Skin epidermis (tissue), 12 donors: ENCODE results near the gene MAPKAPK2.
"Not testable (repeated sequence)": the region's sequence is repeated elsewhere in the genome, so short reads cannot be mapped to it uniquely, and the experiment has no call there.

Experiments
- H3K27ac ChIP-seq, 21 experiments: fragments of 200-600 bp; sonication (generic) in 11 of 21; one replicate each; pipeline ENCODE4 v1.5.0; 2020; ENCODE audit warnings: mild to moderate bottlenecking in 3 of 21, inconsistent platforms in 2 of 21, moderate library complexity in 2 of 21
- H3K4me3 ChIP-seq, 7 experiments: fragments of 200-600 bp; sonication (generic) in 2 of 7; one replicate each; pipeline ENCODE4 v1.5.0; 2020; ENCODE audit warnings: inconsistent platforms in 2 of 7, mild to moderate bottlenecking in 2 of 7, moderate library complexity in 1 of 7

The MAPKAPK2 gene

DNA sequence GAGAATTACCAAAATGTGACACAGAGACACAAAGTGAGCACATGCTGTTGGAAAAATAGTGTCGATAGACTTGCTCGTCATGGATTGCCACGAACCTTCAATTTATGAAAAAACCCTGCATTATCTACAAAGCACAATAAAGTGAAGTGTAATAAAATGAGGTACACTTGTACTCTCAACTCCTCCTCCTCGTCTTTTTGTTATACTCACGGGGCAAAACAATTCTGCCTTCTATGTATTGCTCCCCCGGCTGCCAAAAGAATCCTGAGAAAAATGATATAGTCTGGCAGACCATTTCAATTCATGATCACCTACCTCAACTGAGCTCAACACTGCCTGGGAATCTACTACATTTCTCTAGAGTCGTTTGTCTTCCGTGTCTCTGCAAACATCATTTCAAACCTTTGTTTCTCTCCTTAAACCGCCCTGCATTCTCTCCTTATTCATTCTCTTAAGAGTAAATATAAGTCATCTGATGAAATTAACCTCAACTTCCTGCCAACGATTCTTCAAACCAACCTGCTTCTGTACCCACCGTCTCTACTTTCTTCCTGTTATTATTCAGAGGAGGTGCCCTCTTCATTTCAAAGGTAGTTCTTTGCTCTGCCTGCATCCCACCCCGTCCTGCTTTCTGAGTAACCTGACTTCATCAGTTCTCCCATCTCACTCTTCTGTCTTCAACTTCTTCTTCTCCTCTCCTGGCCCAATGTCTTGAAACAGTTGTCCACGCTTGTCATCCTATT is 73.0 kb downstream of the MAPKAPK2 start:
- peak overlapping the region in 8 of 21 experiments; percentile 3 to 82 (median 60) for H3K27ac ChIP-seq
- no peak overlapping the region for H3K4me3 ChIP-seq

DNA sequence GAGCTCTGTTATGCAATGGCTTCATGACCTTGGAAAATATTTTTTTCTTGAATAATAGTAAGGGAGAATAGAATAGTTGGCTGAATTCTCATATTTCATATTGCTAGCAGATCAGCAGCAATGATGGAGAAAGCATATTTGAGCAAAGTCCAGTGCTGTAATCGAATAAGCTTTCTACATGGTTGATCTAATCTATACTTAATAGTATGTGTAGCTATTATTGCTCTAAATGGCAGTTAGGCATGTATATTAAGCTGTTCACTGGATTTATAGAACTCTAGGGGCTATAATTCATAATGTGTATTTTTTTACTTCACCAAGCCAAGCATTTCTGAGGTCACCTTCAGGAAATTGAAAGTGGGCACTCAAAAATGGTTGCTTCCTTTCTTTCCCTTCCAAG is 75.9 kb downstream of the MAPKAPK2 start:
- Histone ChIP-seq H3K4me3 (no peak overlapping the region), H3K27ac (no peak overlapping the region)

DNA sequence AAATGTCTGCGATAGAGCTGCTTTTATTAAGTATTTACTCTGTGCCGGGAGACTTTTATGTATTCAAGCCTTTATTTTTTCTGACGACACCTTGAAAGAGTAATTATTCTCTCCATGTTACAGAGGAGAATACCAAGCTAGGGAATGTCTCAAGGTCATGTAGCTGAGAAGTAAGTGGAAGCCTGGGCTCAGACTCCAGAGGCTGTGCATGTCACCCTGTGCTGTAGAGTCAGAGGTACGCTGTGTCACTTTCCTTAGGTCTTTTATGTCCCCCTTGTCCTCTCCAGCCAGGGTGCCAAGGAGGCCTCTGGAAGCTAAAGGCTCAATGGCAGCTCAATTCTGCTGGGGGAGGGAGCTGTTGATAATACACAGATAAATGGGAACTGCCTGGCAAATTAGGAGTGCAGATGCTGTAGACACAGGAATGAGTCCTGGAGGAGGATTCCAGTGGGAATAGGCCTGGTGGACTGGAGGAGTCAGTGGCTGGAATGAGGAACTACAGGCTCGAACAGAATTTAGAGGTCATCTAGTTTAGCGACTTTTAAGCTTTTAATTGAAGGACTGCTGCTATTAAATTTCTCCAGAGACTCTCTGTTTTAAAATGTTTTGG is 76.6 kb downstream of the MAPKAPK2 start:
- Histone ChIP-seq H3K4me3 (no peak overlapping the region), H3K27ac (no peak overlapping the region)

DNA sequence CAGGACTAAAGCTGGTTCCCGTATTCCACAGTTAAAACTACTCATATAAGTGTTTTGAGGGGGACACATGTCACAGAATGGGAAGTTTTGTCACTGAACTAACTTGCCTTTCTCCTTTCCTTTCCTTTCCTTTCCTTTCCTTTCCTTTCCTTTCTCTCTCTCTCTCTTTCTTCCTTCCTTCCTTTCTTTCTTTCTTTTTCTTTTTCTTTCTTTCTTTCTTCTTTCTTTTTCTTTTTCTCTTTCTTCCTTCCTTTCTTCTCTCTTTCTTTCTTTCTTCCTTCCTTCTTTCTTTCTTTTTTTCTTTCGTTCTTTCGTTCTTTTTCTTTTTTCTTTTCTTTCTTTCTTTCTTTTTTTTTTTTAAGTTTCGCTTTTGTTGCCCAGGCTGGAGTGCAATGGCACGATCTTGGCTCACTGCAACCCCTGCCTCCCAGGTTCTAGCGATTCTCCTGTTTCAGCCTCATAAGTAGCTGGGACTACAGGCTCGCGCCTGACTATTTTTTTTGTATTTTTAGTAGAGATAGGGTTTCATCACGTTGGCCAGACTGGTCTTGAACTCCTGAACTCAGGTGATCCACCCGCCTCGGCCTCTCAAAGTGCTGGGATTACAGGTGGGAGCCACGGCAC is 78.1 kb downstream of the MAPKAPK2 start:
- H3K27ac ChIP-seq, H3K4me3 ChIP-seq: not testable (repeated sequence)

GRCh38 chr1:206765771-206766170 is 81.1 kb downstream of the MAPKAPK2 start:
- H3K4me3 ChIP-seq, result not testable (repeated sequence)
- peak overlapping the region in 3 of 21 experiments; percentile 22 to 60 (median 48) for H3K27ac ChIP-seq

DNA sequence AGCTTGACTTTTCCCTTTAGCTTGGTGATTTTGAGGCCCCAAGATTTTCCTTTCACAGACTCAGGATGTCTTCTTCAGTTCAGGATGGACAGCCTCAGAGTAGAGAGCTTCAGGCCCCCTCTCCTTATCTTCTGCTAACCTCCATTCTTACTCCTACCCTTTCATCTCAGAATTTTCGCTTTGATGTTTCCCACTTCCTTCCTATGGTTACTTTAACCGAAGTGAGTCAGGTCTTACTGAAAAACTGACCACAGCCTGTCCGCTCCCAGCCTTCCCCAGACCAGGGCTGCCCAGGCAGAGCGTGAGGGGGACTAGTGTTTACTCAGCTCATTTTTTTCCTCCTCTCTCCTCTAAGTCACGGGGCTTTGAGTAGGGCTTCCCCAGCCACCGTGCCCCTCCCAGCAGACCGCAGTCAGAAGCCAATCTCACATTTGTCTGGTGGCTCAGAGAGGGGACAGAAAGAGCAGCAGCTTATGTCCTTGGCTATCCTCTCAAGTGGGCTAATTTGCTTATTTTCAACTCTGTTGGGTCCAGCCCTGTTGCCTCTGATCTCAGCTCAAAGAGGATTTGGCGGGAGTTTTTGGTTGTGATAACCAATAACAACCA is 81.6 kb downstream of the MAPKAPK2 start:
- Histone ChIP-seq H3K27ac (peak overlapping the region in 6 of 21 experiments; percentile 3 to 60 (median 35)), H3K4me3 (no peak overlapping the region)

- peak overlapping the region in 9 of 21 experiments; percentile 27 to 90 (median 76) for H3K27ac ChIP-seq
- H3K4me3 ChIP-seq, result no peak overlapping the region
Measured at GRCh38 chr1:206768472-206769303, 84.0 kb downstream of the MAPKAPK2 start.

GRCh38 chr1:206769304-206769731 is 84.6 kb downstream of the MAPKAPK2 start:
- Histone ChIP-seq H3K4me3 (peak overlapping the region in 1 of 7 experiments; percentile 3), H3K27ac (peak overlapping the region in 10 of 21 experiments; percentile 1 to 90 (median 64))

DNA sequence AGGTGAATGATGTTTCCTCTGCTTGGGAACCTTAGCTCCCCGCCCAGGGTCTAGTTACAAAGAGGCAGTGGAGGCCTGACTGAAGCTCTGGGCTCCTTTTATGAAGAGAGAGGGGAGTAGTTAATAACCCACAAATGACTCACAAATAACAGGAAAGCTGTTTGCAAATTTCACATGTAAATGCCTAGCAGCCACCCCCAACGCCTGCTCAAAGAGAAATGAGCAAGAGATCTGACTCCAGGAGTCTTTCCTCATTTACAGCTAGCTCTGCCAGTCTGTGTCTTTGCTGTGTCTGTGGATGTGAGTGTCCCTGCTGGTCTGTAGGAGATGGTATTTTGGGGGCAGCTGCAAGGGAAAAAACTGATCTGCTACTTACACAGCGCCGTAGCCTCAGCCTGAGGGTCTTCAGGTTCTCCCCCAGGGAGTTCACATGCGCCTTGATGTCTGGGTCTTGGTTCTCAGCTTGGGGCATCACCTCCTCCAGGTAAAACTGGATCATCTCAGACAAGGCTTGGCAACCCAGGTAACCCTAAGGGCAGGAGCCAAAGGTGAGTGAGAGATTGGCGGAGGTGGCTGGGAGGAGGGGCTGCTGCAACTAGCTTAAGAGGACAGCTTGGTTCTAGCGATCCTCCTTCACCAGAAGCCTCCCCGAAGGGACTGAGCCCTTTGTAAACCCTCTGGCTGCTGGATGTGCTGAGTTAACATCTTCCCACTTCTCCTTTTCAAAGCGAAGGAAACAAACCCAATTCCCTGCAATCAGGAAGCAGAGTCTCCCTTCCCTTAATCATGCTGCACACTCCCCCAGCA is 86.0 kb downstream of the MAPKAPK2 start, which contains the start of gene IL19:
Gene IL19, plus strand, starts transcription at position 243 of the 807 bp plus-strand sequence. CDS start 65,890 bp downstream, outside the sequence.
- Histone ChIP-seq H3K4me3 (peak within 1 kb of the TSS in 1 of 7 experiments; percentile 22), H3K27ac (peak within 1 kb of the TSS in 17 of 21 experiments; percentile 1 to 90 (median 59))

GRCh38 chr1:206771338-206771692 is 86.6 kb downstream of the MAPKAPK2 start:
- peak overlapping the region in 9 of 21 experiments; percentile 7 to 90 (median 76) for H3K27ac ChIP-seq

DNA sequence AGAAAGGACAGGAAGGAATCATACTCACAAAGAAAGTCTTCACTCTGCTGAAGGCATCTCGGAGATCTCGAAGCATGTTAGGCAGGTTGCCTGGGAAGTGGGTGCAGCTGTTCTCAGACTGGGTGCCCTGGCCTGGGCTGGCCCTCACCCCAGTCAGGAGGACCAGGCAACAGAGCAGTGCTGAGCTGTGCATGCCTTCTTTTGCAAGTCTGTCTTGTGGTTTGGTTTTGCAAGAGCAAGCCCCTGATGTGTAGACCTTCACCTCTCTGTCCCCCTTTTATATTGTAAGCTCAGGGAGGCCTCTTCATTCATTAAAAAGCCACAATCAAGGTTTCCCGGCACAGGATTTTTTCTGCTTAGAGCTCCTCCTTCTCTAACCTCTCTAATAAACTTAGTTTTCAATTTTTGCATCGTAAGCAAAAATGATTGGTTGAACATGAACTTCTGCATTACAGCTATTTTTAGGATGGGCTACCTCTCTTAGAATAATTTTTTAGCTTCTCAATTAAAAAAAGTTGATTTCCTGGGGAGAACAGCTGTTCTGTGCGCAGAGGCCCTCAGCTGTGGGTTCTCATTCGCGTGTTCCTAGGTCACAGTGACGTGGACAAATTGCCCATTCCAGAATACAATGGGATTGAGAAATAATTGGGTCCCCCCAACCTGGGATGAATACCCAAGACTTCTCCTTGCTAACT is 87.7 kb downstream of the MAPKAPK2 start, which contains the start of gene IL10:
Gene IL10, minus strand, starts transcription at position 252 of the 695 bp plus-strand sequence. Its CDS starts 59 bp downstream, at position 193.
- peak within 1 kb of the TSS in 9 of 21 experiments; percentile 5 to 90 (median 76) for H3K27ac ChIP-seq
- peak within 1 kb of the TSS in 1 of 7 experiments; percentile 22 for H3K4me3 ChIP-seq

More at GRCh38 chr1:206771338-206771692, 86.6 kb downstream of the MAPKAPK2 start:
- peak overlapping the region in 1 of 7 experiments; percentile 22 for H3K4me3 ChIP-seq

GRCh38 chr1:206774093-206774492 is 89.4 kb downstream of the MAPKAPK2 start:
- Histone ChIP-seq H3K27ac (peak overlapping the region in 1 of 21 experiments; percentile 8), H3K4me3 (no peak overlapping the region)

- no peak overlapping the region for H3K27ac ChIP-seq
- H3K4me3 ChIP-seq, result no peak overlapping the region
Measured at GRCh38 chr1:206776229-206776628, 91.5 kb downstream of the MAPKAPK2 start.

DNA sequence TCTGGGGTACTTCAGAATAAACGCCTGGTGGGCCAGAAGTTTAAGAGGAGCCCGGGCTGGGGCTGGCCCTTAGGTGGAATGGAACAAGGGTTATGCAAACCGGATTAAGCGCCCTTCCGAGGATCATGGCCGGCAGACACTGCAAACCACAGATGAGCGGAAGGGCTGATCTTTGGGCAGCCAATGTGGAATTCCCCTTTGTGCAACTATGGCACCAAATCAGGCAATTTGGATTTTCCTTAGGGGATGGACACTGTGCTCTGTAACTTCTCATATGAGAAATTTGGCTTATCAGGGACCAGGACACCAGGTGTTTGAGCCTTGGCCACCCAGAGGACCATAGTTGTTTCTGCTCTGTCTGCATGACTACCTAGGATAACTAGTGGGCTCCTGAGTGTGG is 93.3 kb downstream of the MAPKAPK2 start:
- H3K4me3 ChIP-seq, result no peak overlapping the region

GRCh38 chr1:206778911-206779310 is 94.2 kb downstream of the MAPKAPK2 start:
- H3K4me3 ChIP-seq, H3K27ac ChIP-seq: not testable (repeated sequence)

More for the DNA sequence above, 93.3 kb downstream of the MAPKAPK2 start:
- H3K27ac ChIP-seq, result peak overlapping the region in 1 of 21 experiments; percentile 7

DNA sequence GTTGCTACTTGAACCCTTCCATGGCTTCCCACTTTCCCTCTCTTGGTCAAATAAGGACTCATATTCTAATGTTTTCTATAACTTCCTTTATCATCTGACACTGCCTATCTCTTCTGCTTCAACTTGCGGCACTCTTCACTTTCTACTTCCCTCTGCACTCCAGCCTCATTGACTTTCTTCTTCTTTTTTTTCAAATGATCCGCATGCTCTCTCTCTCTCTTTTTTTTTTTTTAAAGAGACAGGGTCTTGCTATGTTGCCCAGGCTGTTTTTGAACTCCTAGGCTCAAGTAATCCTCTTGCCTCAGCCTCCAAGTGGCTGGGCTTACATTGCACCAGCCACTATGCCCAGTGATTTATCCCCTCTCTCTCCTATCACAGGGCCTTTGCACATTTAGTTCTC is 94.9 kb downstream of the MAPKAPK2 start:
- no peak overlapping the region for H3K4me3 ChIP-seq

GRCh38 chr1:206782448-206782847 is 97.7 kb downstream of the MAPKAPK2 start:
- no peak overlapping the region for H3K4me3 ChIP-seq
- H3K27ac ChIP-seq, result no peak overlapping the region

More for the DNA sequence above, 94.9 kb downstream of the MAPKAPK2 start:
- no peak overlapping the region for H3K27ac ChIP-seq
